Endodermal cell (in vitro differentiated cells): ENCODE data around the gene RPS16. TPM values are rescaled to one million over a fixed set of nuclear protein-coding genes. Genes with fewer than 3 reads are reported as not detected.
A peak's percentile ranks its signal among the peaks of the same experiment; 100 is the strongest.

ENCODE experiments used
- DNase-seq: peaks from one replicate; pipeline ENCODE4 v3.0.0-alpha.2; 2017
- H3K27ac ChIP-seq: 2 replicates; pipeline ENCODE4 v1.5.1; 2013; ENCODE audit warnings: mild to moderate bottlenecking, low read depth, low read length, moderate library complexity
- H3K27me3 ChIP-seq: 2 replicates; pipeline ENCODE4 v1.6.1; 2013; ENCODE audit warnings: mild to moderate bottlenecking, low read length, moderate library complexity; ENCODE audit not compliant: insufficient read depth, control insufficient read depth, poor library complexity, severe bottlenecking
- H3K36me3 ChIP-seq: 2 replicates; pipeline ENCODE4 v1.7.0; 2013; ENCODE audit warnings: mild to moderate bottlenecking, low read length, moderate library complexity; ENCODE audit not compliant: control insufficient read depth, insufficient read depth
- H3K4me1 ChIP-seq: one replicate; pipeline ENCODE4 v1.7.0; 2013; ENCODE audit warnings: low read length; ENCODE audit not compliant: control insufficient read depth, insufficient read depth
- H3K4me3 ChIP-seq: 2 replicates; pipeline ENCODE4 v1.5.1; 2013; ENCODE audit warnings: mild to moderate bottlenecking, low read length, moderate library complexity
- H3K9ac ChIP-seq: 2 replicates; pipeline ENCODE4 v1.6.1; 2013; ENCODE audit warnings: mild to moderate bottlenecking, low read length, moderate library complexity; ENCODE audit not compliant: poor library complexity, severe bottlenecking; ENCODE audit errors: extremely low read depth
- H3K9me3 ChIP-seq: 2 replicates; pipeline ENCODE4 v1.6.1; 2013; ENCODE audit warnings: mild to moderate bottlenecking, low read length, moderate library complexity; ENCODE audit not compliant: control insufficient read depth
- H3K27ac Mint-ChIP-seq: 2 replicates; pipeline ENCODE4 v1.8.0; 2020; ENCODE audit warnings: mixed read lengths
- H3K27me3 Mint-ChIP-seq: 2 replicates; pipeline ENCODE4 v1.8.0; 2021; ENCODE audit warnings: mild to moderate bottlenecking, mixed read lengths; ENCODE audit not compliant: insufficient read depth
- H3K36me3 Mint-ChIP-seq: 2 replicates; pipeline ENCODE4 v1.8.0; 2020; ENCODE audit warnings: low read depth, mixed read lengths
- H3K4me1 Mint-ChIP-seq: 2 replicates; pipeline ENCODE4 v1.8.0; 2020; ENCODE audit warnings: mixed read lengths
- H3K4me3 Mint-ChIP-seq: 2 replicates; pipeline ENCODE4 v1.8.0; 2020; ENCODE audit warnings: mild to moderate bottlenecking, moderate library complexity, mixed read lengths
- H3K9me3 Mint-ChIP-seq: 2 replicates; pipeline ENCODE4 v1.8.0; 2020; ENCODE audit warnings: mild to moderate bottlenecking, mixed read lengths
- CTCF ChIP-seq: fragments of 200-600 bp; sonication (generic); conservative IDR thresholded peaks from 2 replicates; pipeline ENCODE4 v1.5.0; 2021; ENCODE audit warnings: antibody characterized with exemption, mild to moderate bottlenecking
- WGBS, 2 experiments: methylation state at CpG; one replicate each; pipeline versions ENCODE4 v1.1.5 to v1.1.7; 2013; ENCODE audit warnings: missing lambda C conversion rate in 2 of 2, mixed read lengths in 1 of 2; ENCODE audit not compliant: insufficient coverage in 1 of 2, insufficient read length in 1 of 2; 5-methylcytosine and 5-hydroxymethylcytosine counted together
- total RNA-seq, 2 donors: library from RNA; stranded (reverse); fragmentation: NEBNext Ultra II Directional in 1 of 2; extraction: Animal tissue kit (Norgen Biotek cat#: 25700) in 1 of 2; gene quantifications; 2 replicates in 1 of 2; 3 replicates in 1 of 2; pipeline ENCODE4 v1.2.1, GENCODE V29; 2021

The RPS16 gene
- total RNA-seq, 2 donors from 2014 or later: 1,674 to 1,990 TPM

- H3K9me3 Mint-ChIP-seq: no peaks in the 10 kb centered on the region
- peak overlapping the region; percentile 91 for H3K4me3 Mint-ChIP-seq
- H3K36me3 Mint-ChIP-seq: peaks cover 10% of the 10 kb centered on the region
- H3K9me3 ChIP-seq: no peaks in the 10 kb centered on the region
- H3K27me3 Mint-ChIP-seq: no peaks in the 10 kb centered on the region
- H3K27ac Mint-ChIP-seq: peak overlapping the region; percentile 95
- H3K36me3 ChIP-seq: peaks cover 4% of the 10 kb centered on the region
- WGBS, 2 experiments: 76 to 86% methylated on average over 17 to 40 of the region's 40 CpGs
- peak overlapping the region; percentile 86 for H3K9ac ChIP-seq
- peaks cover 9% of the 10 kb centered on the region for H3K4me1 ChIP-seq
- no peaks in the 10 kb centered on the region for H3K27me3 ChIP-seq
- peak overlapping the region; percentile 95 for H3K4me3 ChIP-seq
- DNase-seq: peak; percentile 58
- no peak for TF ChIP-seq CTCF
- H3K4me1 Mint-ChIP-seq: peaks cover 35% of the 10 kb centered on the region
- H3K27ac ChIP-seq: no peak overlapping the region
Observed at GRCh38 chr19:39407660-39408391, 27.9 kb downstream of the RPS16 start.

- Mint-ChIP-seq H3K4me1 (peaks cover 36% of the 10 kb centered on the region), H3K27me3 (no peaks in the 10 kb centered on the region), H3K36me3 (peaks cover 10% of the 10 kb centered on the region), H3K27ac (peak overlapping the region; percentile 94), H3K4me3 (peak overlapping the region; percentile 91), H3K9me3 (no peaks in the 10 kb centered on the region)
- Histone ChIP-seq H3K27me3 (no peaks in the 10 kb centered on the region), H3K36me3 (peaks cover 4% of the 10 kb centered on the region), H3K27ac (no peak overlapping the region), H3K4me1 (peaks cover 10% of the 10 kb centered on the region), H3K9ac (peak overlapping the region; percentile 86), H3K9me3 (no peaks in the 10 kb centered on the region), H3K4me3 (peak overlapping the region; percentile 95)
- no peak for TF ChIP-seq CTCF
- DNase-seq: peak; percentile 57
- WGBS, 2 experiments: 22 to 25% methylated on average over 8 to 14 of the region's 14 CpGs
Observed at GRCh38 chr19:39407410-39407659, 28.4 kb downstream of the RPS16 start.

GRCh38 chr19:39406656-39407409 lies 28.9 kb downstream of the RPS16 start, which contains the start of gene ZFP36:
Gene ZFP36, plus strand, starts transcription at chr19:39406847. Its CDS starts 58 bp downstream, at chr19:39406905.
- Mint-ChIP-seq H3K36me3 (peaks cover 10% of the 10 kb centered on the region), H3K27me3 (no peaks in the 10 kb centered on the region), H3K27ac (peak within 1 kb of the TSS; percentile 95), H3K9me3 (no peaks in the 10 kb centered on the region), H3K4me3 (peak within 1 kb of the TSS; percentile 91), H3K4me1 (peaks cover 41% of the 10 kb centered on the region)
- Histone ChIP-seq H3K4me3 (peak within 1 kb of the TSS; percentile 95), H3K27me3 (no peaks in the 10 kb centered on the region), H3K4me1 (peaks cover 14% of the 10 kb centered on the region), H3K36me3 (peaks cover 4% of the 10 kb centered on the region), H3K9ac (peak within 1 kb of the TSS; percentile 86), H3K27ac (no peak within 1 kb of the TSS), H3K9me3 (no peaks in the 10 kb centered on the region)
- WGBS, 2 experiments: 0 to 1% methylated on average over 16 to 56 of the region's 56 CpGs
- DNase-seq: peak; percentile 95
- TF ChIP-seq CTCF: peak; percentile 13
